Measurements from ENCODE around the gene PCGF3. TPM values are rescaled to one million over a fixed set of nuclear protein-coding genes. Genes with fewer than 3 reads are reported as not detected.

Gene PCGF3
- 100 to 1,000 TPM in 2 of 4 donors, 10 to 100 TPM in 2; 54.8 to 123 (median 90.5) TPM for total RNA-seq

GRCh38 chr4:705278-706082, at the start of gene PCGF3:
Gene PCGF3, plus strand, starts transcription at chr4:705832. Its CDS starts 27,849 bp downstream, at chr4:733681.
- H3K9me3 ChIP-seq, result no peaks in the 10 kb centered on the region
- H3K36me3 ChIP-seq, result peaks cover 0 to 5% (median 0%) of the 10 kb centered on the region in 3 donors
- DNase-seq (ENCODE audit: low spot score in 2 of 2), result peak; percentile 93
- 2 to 9% methylated on average over 14 to 48 of the region's 82 CpGs for WGBS, 2 donors
- H3K4me1 ChIP-seq, result peaks cover 0 to 45% (median 16%) of the 10 kb centered on the region in 4 donors
- H3K4me3 ChIP-seq, result peak within 1 kb of the TSS; percentile 86 to 96 (median 90)
- TF ChIP-seq, protein P1, sequence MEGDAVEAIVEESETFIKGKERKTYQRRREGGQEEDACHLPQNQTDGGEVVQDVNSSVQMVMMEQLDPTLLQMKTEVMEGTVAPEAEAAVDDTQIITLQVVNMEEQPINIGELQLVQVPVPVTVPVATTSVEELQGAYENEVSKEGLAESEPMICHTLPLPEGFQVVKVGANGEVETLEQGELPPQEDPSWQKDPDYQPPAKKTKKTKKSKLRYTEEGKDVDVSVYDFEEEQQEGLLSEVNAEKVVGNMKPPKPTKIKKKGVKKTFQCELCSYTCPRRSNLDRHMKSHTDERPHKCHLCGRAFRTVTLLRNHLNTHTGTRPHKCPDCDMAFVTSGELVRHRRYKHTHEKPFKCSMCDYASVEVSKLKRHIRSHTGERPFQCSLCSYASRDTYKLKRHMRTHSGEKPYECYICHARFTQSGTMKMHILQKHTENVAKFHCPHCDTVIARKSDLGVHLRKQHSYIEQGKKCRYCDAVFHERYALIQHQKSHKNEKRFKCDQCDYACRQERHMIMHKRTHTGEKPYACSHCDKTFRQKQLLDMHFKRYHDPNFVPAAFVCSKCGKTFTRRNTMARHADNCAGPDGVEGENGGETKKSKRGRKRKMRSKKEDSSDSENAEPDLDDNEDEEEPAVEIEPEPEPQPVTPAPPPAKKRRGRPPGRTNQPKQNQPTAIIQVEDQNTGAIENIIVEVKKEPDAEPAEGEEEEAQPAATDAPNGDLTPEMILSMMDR (IDR thresholded peaks at IDR 0.05), result no peak
- peak; percentile 28 to 82 for TF ChIP-seq EP300 (IDR thresholded peaks at IDR 0.05)
- TF ChIP-seq POLR2A (IDR thresholded peaks at IDR 0.05), result peak; percentile 31 to 70
- no peaks in the 10 kb centered on the region for H3K27me3 ChIP-seq
- peak within 1 kb of the TSS; percentile 81 to 97 (median 90) for H3K27ac ChIP-seq

GRCh38 chr4:656436-657337, 48.9 kb upstream of the PCGF3 start:
- H3K27me3 ChIP-seq, result peaks cover 0 to 13% of the 10 kb centered on the region in 2 donors
- no peaks in the 10 kb centered on the region for H3K36me3 ChIP-seq
- no peak for DNase-seq (ENCODE audit: low spot score in 2 of 2)
- H3K4me3 ChIP-seq, result no peak overlapping the region
- no peak overlapping the region for H3K27ac ChIP-seq
- no peaks in the 10 kb centered on the region for H3K9me3 ChIP-seq
- H3K4me1 ChIP-seq, result no peaks in the 10 kb centered on the region
- TF ChIP-seq POLR2A (IDR thresholded peaks at IDR 0.05) (no peak), EP300 (IDR thresholded peaks at IDR 0.05) (no peak)
- TF ChIP-seq, protein P1 (IDR thresholded peaks at IDR 0.05), result no peak
- WGBS, 2 donors, result 71% methylated on average over 49 to 52 of the region's 58 CpGs

GRCh38 chr4:657338-657833, 48.2 kb upstream of the PCGF3 start:
- DNase-seq (ENCODE audit: low spot score in 2 of 2), result no peak
- 80% methylated on average over 1 to 18 of the region's 23 CpGs for WGBS, 2 donors
- no peaks in the 10 kb centered on the region for H3K36me3 ChIP-seq
- peaks cover 0 to 14% of the 10 kb centered on the region in 2 donors for H3K27me3 ChIP-seq
- no peaks in the 10 kb centered on the region for H3K9me3 ChIP-seq
- H3K4me1 ChIP-seq, result no peaks in the 10 kb centered on the region
- no peak overlapping the region for H3K4me3 ChIP-seq
- TF ChIP-seq POLR2A (IDR thresholded peaks at IDR 0.05), result no peak
- TF ChIP-seq EP300 (IDR thresholded peaks at IDR 0.05), result no peak
- TF ChIP-seq, protein P1 (IDR thresholded peaks at IDR 0.05), result no peak
- H3K27ac ChIP-seq, result no peak overlapping the region

DNA sequence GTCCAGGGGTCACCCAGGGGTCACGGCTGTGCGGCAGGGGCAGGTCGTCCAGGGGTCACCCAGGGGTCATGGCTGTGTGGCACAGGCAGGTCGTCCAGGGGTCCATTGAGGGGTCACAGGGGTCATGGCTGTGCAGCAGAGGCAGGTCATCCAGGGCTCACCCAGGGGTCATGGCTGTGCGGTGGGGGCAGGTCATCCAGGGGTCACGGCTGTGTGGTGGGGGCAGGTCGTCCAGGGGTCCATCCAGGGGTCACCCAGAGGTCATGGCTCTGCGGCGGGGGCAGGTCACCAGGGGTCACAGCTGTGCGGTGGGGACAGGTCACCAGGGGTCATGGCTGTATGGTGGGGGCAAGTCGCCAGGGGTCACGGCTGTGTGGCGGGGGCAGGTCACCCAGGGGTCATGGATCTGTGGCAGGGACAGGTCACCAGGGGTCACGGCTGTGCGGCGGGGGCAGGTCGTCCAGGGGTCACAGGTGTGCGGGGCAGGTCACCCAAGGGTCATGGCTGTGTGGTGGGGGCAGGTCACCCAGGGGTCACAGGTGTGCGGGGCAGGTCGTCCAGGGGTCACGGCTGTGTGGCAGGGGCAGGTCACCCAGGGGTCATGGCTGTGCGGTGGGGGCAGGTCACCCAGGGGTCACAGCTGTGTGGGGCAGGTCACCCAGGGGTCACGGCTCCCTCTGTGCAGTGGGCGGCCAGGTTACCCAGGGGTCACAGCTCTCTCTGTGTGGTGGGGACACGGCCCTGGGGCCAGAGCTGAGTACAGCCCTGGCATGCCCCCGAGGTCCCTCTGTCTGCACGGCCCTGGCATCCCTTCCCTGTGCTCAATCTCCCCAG, 47.6 kb upstream of the PCGF3 start:
- TF ChIP-seq, protein P1 (IDR thresholded peaks at IDR 0.05), result no peak
- TF ChIP-seq EP300 (IDR thresholded peaks at IDR 0.05) (no peak), POLR2A (IDR thresholded peaks at IDR 0.05) (no peak)
- DNase-seq (ENCODE audit: low spot score in 2 of 2), result no peak
- no peak overlapping the region for H3K27ac ChIP-seq
- WGBS, 2 donors, result 68 to 88% methylated on average over 22 to 23 of the region's 27 CpGs
- peaks cover 0 to 19% of the 10 kb centered on the region in 2 donors for H3K27me3 ChIP-seq
- no peaks in the 10 kb centered on the region for H3K9me3 ChIP-seq
- H3K36me3 ChIP-seq, result no peaks in the 10 kb centered on the region
- H3K4me1 ChIP-seq, result peaks cover 0 to under 1% (median 0%) of the 10 kb centered on the region in 4 donors
- no peak overlapping the region for H3K4me3 ChIP-seq

All from tibial nerve (tissue), 4 donors.